GM21447 (cell line): ENCODE results near the gene FHOD3.

ENCODE experiments used
- ATAC-seq: cut with Tn5 transposase; IDR thresholded peaks from one replicate; pipeline ENCODE4 v1.9.1; 2021; ENCODE audit not compliant: unreplicated experiment

Gene FHOD3

DNA sequence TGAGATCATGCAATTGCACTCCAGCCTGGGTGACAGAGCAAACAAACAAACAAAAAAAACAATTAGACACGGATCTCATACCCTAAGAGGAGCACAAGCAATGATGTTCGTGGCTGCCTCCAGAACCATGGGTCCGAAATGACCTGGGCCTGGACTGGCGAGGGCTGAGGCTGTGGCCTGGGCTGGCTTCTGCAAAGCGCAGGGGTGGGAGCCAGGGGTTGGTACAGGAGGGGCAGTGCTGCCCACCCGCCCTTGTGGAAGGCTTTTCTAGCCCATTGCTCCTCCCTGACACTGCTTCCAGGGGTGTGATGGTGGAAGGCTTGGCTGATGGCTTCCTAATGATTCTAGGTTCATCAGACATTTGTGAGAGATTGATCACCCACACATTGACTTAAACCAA lies 167.8 kb downstream of the FHOD3 start:
- no peak for ATAC-seq

- ATAC-seq, result no peak
These were observed 168.5 kb downstream of the FHOD3 start for GRCh38 chr18:36465970-36466369.

DNA sequence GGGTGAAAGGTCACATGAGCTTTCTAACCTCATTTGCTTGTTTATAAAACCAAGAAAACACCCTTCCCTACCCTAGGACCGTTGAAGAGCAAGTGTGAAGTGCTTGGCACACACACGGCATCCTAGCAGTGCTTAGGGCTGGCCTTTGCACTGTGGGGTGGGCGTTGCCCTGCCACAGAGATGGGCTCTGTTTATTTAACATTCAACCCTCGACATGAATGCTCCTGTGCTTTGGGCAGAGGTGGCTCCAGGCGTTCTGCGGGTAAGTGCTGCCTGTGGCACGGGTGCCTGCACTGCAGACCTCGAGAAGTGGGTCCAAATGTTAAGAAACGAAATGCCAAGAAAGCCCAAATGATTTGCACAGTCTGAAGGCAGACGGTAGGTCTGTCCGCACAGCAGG lies 170.1 kb downstream of the FHOD3 start:
- no peak for ATAC-seq

GRCh38 chr18:36468161-36468560 lies 170.6 kb downstream of the FHOD3 start:
- no peak for ATAC-seq

DNA sequence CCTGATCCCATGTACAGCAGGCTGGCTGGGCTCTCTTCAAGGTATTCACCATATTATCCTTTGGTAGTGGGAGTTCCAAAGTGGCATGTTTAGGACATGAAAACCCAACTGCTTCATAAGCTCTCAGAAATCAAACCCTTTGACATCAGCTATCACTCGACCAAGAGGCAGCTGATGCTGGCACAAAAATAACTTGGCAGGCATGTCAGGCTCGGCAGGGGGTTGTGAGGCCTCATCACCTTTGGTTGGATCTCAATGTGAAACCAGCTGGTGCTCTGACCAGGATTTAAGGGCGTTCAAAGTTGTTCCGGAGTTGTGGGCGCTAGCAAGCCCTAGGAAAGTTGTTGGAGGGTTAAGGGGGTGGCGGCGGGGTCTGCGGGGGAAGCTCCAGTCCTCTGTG lies 171.9 kb downstream of the FHOD3 start:
- no peak for ATAC-seq

DNA sequence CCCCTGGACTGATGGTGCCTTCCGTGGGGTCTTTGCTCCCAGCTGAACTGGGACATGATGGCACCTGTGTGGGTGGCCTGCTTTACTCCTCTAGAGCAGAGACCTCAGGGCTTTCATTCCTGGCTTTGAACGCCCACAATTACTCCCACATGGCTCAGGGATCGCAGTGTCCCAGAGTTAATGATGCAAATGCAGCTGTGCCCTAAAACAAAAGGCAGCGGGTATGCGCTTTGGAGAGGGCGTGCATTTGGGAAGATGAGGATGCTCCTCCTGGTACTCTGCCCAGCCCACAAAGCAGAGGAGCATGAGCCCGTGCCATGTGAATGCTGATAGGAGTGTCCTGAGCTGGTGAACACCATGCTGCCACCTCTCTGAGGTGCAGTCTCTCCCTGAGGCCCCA lies 173.4 kb downstream of the FHOD3 start:
- no peak for ATAC-seq

DNA sequence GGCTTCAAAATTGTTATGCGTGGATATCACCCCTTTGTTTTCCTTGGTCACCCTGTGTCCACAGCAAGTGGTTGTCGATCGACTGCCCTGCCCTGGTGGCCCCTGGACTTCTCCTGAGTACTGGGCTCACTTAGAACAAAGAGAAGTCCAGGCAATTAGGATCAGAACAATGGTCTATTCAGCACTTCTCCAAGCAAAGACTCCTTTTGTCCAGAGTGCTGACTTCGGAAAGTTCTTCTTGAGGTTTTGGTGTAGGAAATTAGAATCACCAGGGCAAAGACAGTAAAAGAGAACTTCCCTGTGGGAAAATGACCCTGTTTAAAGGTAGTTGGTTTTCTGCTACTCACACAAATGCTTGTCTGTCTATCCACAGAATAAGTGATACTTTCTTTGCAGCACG lies 173.9 kb downstream of the FHOD3 start:
- no peak for ATAC-seq

- ATAC-seq, result no peak
These were observed 178.9 kb downstream of the FHOD3 start for GRCh38 chr18:36476433-36476832.

DNA sequence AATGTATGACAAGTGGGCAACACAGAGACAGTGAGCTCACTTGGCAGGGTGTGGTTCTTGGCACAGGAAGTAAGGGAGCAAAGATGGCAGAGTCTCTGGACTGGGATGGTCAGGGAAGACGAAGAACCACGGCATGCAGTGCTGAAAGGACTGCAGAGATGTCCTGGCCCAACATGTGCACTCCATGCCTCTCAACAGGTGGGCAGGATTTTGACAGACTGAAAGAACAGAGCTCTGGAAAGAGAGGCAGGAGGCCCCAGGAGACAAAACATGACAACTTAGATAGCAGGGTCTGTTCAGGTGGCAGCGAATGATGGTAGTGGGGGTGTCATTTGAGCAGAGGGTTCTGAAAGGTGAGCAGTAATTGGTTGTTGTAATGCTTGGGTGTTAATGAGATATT lies 180.3 kb downstream of the FHOD3 start:
- no peak for ATAC-seq

GRCh38 chr18:36481201-36481657 lies 183.7 kb downstream of the FHOD3 start:
- no peak for ATAC-seq

- no peak for ATAC-seq
These were observed 184.4 kb downstream of the FHOD3 start for GRCh38 chr18:36481935-36482334.

DNA sequence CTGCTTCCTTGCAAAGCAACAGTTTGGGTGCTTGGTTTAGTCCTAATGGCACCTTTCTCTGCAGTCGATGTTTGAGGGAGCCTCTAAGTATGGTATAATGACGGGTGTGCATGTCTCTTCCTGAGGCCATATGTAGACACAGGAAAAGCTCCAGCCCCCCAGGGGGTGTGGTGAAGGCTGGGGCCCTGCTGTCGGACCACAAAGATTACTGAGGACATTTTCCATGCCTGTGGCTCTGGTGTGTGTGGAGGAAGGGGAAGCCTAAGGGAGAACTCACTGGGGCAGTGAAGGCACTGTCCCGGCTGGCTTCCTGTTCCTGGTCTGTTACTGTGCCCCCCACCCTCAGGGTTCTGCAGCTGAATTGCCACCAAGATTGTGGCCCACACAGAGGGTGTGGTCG lies 187.1 kb downstream of the FHOD3 start:
- ATAC-seq, result no peak

- no peak for ATAC-seq
These were observed 188.3 kb downstream of the FHOD3 start for GRCh38 chr18:36485772-36486171.

GRCh38 chr18:36488131-36488530 lies 190.6 kb downstream of the FHOD3 start:
- no peak for ATAC-seq

DNA sequence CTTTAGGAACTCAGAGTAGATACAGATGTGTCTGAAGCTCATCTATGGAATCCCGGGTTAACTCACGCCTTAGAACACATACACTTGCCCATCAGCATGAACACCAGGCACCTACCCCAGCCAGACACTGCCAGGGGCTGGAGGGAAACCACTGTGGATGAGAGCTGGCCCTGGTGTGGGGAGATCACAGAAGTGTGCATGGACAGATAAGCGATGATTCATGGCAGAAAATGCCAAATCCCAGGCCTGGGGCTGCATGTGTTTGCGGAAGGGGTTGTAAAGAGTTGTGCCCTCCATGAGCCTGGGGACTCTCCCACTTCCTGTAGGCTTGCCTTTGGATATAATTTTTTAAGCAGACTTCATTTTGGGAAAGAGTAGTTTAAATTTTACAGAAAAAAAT lies 193.4 kb downstream of the FHOD3 start:
- ATAC-seq, result no peak

DNA sequence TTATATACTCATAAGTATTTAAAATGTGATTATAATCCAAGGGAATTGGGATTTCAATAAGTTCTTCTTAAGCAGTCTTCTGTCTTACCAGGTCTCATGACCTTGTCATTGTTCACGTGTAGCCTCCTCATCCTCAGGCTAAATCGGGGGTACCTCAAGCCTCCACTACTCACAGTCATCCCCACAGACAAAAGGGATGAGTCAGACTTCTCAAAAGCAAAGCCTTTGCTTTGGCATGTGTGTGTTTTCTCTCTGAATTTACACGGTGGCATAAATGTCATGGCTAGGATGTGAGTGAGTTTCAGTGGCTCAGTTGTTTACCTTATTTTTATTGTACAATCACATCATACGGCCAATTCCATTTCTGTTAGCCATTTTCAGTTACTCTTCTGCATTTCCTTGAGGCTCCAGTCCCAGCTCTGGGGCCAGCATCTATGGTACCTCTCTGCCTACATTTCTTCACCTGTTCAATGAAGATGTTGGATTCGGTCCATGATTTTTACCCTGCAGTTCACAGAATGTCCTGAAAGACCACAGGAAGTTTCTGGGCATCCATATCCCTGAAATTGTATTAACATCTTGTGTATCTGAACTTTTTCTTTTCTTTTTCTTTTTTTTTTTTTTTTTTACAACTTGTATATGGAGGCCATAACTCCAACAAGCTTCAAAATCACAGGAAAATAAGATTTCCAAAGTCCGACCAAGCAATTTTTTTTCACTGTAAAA lies 195.3 kb downstream of the FHOD3 start:
- ATAC-seq, result no peak

DNA sequence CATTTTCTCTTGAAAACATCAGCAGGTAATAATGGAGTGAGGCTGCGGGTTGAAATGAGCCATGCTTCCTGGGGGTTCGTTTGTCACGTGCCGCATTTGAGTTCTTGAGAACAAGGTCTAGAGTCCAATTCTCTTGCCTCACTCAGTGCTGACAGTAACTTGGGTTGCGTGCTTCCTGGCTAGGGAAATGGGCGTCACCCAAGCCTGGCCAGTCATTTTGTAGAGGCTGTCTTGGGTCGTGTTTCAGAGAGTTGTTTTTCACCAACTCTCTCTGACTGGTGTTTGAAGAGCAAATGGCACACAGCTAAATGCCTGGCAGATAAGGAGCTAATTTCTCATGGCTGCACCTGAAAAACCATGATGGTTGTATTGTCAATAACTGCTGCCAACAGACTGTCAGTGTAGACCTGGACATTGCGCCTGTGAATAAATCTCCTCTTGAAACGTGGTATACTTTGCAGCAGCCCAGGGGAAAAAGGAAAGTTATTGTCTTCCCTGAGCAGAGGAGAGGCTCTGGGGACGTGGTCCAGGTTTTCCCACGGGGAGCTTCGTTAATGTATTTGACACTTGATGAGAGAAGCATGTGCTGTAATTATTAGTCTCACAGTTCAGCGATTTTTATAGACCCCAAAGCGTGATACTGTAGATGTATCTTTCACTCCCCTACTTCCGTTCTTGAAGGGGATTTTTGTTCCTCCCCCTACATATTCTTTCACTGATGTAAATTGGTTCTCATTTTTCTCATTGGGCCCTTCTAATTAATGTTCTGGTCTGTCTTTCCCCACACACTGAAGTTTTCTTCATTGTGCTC lies 196.0 kb downstream of the FHOD3 start:
- no peak for ATAC-seq

- no peak for ATAC-seq
These were observed 196.6 kb downstream of the FHOD3 start for GRCh38 chr18:36494160-36494437.

- no peak for ATAC-seq
These were observed 198.5 kb downstream of the FHOD3 start for GRCh38 chr18:36496022-36496421.

DNA sequence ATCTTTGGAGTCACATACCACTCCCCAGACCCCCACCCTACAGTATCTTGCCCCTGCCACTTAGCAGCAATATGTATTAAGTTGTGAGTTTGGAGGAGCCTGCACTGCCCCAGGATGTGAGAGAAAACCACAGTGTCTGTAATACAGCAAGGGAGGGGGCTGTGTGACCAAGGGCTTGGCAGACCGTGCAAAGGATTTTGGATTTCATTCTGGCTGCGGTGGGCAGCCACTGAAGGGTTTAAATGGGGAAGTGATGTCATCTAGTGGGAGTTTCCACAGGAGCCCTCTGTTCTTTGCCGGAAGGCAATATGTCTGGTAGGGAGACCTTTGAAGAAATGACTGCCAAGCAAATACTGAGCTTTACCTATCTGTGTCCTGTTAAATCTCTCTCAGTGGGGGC lies 202.4 kb downstream of the FHOD3 start:
- peak; percentile 71 for ATAC-seq

DNA sequence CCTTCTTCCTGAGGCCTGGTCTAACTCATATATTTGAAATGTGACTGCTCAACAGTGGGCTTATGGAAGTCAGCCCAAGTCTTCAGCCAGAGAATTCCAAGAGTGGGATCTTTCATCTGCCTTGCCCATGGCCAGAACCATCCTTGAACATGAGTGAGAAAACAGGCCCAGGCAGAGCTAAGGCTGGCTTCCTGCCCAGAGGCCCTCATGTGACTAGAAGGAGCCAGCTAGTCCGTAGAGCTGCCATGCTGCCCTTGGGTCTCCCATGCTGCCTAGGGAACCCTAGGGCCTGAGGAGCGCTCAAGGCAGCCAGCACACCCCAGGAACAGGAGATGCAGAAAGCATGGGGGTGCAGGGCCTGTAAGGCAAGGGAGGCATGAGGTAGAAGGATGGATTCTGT lies 203.6 kb downstream of the FHOD3 start:
- ATAC-seq, result no peak

DNA sequence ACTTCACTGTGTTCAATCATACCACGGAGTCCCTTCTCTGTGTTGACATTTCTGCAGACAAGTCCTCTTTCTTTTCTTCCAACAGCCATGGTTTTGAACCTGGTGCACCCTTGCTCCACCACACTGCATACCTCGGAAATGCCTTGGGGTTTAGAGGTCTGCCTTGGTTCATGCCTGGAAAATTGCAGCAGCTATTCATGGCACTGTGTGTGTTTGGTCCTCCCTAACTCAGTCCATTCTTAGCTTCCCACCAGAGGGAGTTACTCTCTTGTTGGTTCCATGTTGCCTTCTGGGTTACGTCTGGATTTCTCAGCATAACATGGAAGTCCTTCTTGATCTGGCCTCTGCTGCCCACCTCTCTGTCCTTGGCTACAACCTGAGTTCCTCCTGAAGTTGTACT lies 206.0 kb downstream of the FHOD3 start:
- ATAC-seq, result no peak

- ATAC-seq, result no peak
These were observed 207.4 kb downstream of the FHOD3 start for GRCh38 chr18:36504928-36505327.
